C4-2B (cell line): Measurements from ENCODE around the gene NUBPL.

Source experiments
- H3K27ac ChIP-seq: fragments of 450-650 bp; 2 replicates; pipeline ENCODE4 v1.5.1; 2017
- CTCF ChIP-seq: fragments of 450-650 bp; conservative IDR thresholded peaks from 2 replicates; pipeline ENCODE4 v1.5.1; 2017; ENCODE audit warnings: mild to moderate bottlenecking
- ZFX ChIP-seq: fragments of 450-650 bp; IDR thresholded peaks from 2 replicates; pipeline ENCODE4 v1.6.1; 2017

The NUBPL gene

GRCh38 chr14:31560759-31561154 is 447 bp upstream of the NUBPL start:
- H3K27ac ChIP-seq: no peak overlapping the region; the same call in 1 of the 2 replicates
- TF ChIP-seq ZFX (no peak), CTCF (no peak)

- TF ChIP-seq CTCF (no peak), ZFX (no peak)
- H3K27ac ChIP-seq: no peak overlapping the region
These were observed 3.0 kb downstream of the NUBPL start for GRCh38 chr14:31564194-31564593.

- TF ChIP-seq CTCF: no peak
- no peak for TF ChIP-seq ZFX
These were observed 5.3 kb downstream of the NUBPL start for GRCh38 chr14:31566456-31566855.

GRCh38 chr14:31567655-31568054 is 6.5 kb downstream of the NUBPL start:
- no peak for TF ChIP-seq ZFX
- TF ChIP-seq CTCF: no peak
- H3K27ac ChIP-seq: no peak overlapping the region

More at GRCh38 chr14:31566456-31566855, 5.3 kb downstream of the NUBPL start:
- no peak overlapping the region for H3K27ac ChIP-seq

GRCh38 chr14:31568161-31568560 is 7.0 kb downstream of the NUBPL start:
- no peak for TF ChIP-seq ZFX
- TF ChIP-seq CTCF: no peak
- no peak overlapping the region for H3K27ac ChIP-seq

- TF ChIP-seq CTCF (no peak), ZFX (no peak)
- H3K27ac ChIP-seq: no peak overlapping the region
These were observed 7.5 kb downstream of the NUBPL start for GRCh38 chr14:31568671-31569070.

GRCh38 chr14:31572955-31573354 is 11.8 kb downstream of the NUBPL start:
- no peak overlapping the region for H3K27ac ChIP-seq
- TF ChIP-seq ZFX (no peak), CTCF (no peak)
